Posterior cingulate gyrus (tissue), 11 donors: Measurements from ENCODE around the gene ZNF277.
"Not testable (repeated sequence)": the region's sequence is repeated elsewhere in the genome, so short reads cannot be mapped to it uniquely, and the experiment has no call there.

ENCODE experiments used
- DNase-seq, 10 donors: peaks; one replicate each; pipeline versions ENCODE4 v3.0.0 to v3.0.0-alpha.2; 2020 to 2021; ENCODE audit warnings: mixed read lengths in 3 of 10
- intact Hi-C: fragments of 100-400 bp; cut with DNase I; formaldehyde crosslinking; loops from one replicate; pipeline ENCODE4 v1.15.1; 2023

The ZNF277 gene

DNA sequence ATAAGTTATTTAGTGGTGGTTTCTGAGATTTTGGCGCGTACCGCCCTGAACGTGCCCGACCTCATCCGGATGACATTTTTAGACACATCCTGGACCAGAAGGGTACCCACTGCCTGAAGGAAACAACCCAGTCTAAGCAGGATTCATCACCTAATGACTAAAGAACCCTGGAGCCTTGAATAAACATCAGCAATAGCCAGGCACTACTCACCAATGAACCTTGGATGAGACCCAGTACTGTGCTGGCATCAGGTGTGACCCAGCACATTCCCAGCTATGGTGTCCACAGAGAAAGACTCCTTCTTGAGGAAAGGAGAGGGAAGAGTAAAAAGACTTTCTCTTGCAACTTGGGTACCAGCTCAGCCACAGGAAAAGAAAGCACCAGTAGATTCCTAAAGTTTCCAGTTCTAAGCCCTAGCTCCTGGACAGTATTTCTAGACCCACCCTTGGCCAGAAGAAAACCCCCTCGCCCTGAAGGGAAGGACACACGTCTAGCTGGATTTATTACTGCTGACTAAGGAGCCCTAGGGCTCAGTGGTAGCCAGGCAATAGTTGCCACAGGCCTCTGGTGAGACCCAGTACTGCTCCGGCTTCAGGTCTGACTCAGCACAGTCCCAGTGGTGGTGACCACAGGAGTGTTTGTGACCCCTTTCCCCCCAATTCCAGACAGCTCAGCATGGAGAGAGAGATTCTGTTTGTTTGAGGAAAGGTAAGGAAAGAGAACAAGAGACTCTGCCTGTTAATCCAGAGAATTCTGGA is 32.5 kb downstream of the ZNF277 start:
- intact Hi-C loops, result no loop called here
- DNase-seq, result no peak

DNA sequence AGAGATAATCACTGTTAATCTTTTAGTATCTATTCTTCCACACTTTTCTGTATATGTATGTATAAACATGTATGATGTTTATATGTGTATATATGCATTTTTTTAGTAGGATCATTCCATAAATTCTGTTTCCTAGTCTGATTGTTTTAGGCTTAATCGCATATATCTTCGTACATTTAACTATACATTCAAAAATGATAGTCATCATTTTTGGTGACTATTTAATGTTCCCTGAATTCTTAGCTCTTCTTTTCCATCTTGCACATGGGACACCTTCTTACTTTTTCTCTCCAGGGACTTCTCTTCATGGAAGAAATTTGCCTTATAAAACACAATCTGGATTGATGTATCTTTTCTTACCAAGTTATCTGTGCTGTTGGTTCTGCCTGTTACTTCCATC is 42.1 kb downstream of the ZNF277 start:
- DNase-seq, result no peak
- intact Hi-C loops, result no loop called here

DNA sequence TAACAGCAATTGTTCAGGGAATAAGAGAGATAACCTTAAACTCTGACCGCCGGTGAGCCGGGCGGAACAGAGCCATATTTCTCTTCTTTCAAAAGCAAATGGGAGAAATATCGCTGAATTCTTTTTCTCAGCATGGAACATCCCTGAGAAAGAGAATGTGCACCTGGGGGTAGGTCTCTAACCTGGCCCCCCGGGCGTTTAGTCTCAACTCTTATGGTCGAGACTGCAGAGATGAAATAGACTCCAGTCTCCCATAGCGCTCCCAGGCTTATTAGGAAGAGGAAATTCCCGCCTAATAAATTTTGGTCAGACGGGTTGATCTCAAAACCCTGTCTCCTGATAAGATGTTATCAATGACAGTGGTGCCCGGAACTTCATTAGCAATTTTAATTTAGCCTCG is 43.5 kb downstream of the ZNF277 start:
- DNase-seq, intact Hi-C loops: not testable (repeated sequence)

DNA sequence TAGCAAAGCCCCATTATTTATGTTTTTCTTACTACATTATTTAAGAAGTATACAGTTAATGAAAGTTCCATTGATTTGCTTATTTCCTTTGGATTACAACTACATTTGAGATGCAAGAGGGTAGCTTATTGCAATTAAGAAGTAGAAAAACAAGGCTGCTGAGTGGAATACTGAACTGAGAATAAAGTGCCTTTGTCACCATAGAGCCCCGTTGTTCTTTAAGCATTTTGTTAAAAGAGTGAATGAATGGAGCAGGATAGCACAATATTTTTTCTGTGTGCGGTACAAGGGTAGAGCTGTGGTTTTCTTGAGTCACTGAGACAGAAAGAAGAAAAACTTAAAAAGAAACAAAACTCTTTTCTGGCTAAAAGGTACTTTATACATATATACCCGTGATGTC is 45.6 kb downstream of the ZNF277 start:
- intact Hi-C loops, result no loop called here
- DNase-seq, result no peak

DNA sequence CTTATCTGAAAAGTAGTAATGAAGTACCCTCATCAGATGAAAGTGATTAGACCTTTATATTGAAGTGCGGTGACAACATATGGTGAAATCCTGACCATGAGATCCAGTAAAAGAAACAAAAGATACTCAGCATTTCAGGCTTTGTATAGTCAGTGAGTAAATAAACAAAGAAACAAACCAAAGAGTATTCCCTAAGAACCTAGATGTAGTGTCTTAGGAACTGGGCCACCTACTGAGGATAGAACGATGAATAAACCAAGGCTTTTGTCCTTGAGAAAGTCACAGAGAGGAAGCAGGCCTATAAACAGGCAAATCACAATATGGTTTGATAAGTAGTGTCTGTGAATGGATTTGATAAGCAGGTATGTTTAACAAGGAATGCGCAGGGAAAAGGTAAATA is 46.2 kb downstream of the ZNF277 start:
- intact Hi-C loops, result no loop called here

DNA sequence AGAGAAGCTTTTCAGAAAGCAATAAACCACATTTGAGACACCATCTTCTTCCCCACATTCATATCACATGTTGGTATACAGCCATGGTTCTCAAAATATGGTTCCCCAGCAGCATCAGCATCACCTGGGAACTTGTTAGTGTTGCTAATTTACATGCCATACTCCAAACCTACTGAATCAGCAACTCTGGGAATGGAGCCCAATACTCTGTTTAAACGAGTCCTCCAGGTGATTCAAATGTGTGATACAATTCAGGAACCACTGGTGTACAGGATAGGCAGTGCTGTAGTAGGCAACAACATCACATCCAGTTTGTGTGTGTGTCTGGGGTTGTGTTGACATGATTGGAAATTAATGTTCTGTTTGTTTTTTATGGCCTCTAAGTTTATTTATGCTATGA is 47.7 kb downstream of the ZNF277 start:
- intact Hi-C loops, result no loop called here
- DNase-seq, result no peak

More for the DNA sequence above, 46.2 kb downstream of the ZNF277 start:
- DNase-seq, result no peak

DNA sequence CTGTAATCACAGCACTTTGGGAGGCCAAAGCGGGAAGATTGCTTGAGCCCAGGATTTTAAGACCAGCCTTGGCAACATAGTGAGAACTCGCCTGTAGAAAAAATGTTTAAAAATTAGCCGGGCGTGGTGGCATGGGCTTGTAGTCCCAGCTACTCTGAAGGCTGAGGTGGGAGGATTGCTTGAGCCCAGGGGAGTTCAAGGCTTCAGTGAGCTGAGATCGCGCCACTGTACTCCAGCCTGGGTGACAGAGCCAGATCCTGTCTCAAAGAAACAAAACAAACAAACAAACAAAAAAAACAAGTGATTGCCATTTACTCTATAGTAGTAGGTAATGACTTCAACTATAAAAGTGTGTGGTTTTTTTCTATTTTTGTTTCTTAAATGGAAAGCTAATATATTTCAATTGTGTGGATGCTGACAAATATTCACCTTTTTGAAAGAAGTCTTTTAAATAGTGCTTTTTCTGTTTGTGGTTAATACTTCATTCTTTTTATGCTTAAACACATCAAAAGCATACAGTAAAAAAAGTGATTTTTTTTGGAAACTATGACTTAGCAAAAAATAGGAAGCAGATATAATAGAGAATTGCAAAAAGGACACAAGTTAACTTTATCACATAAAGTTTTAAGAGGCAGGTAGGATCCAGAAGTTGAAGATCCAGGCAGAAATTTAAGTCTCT is 48.4 kb downstream of the ZNF277 start:
- no peak for DNase-seq
- intact Hi-C loops, result no loop called here

DNA sequence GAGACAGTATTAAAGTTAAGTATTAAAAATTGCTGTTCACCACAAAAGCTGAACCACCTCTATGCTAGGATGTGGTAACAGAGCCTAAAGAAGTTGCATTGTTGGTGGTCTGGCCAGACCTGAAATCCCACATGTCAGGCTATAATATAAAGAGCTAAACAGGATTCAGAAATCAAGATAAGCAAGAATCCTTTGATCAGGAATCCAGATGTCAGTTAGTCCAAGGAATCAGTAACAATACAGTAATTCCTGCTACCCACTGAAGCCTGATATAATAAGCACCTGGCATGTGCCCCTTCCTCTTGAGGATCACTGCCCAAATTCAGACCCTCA is 48.9 kb downstream of the ZNF277 start:
- intact Hi-C loops, result no loop called here
- no peak for DNase-seq

DNA sequence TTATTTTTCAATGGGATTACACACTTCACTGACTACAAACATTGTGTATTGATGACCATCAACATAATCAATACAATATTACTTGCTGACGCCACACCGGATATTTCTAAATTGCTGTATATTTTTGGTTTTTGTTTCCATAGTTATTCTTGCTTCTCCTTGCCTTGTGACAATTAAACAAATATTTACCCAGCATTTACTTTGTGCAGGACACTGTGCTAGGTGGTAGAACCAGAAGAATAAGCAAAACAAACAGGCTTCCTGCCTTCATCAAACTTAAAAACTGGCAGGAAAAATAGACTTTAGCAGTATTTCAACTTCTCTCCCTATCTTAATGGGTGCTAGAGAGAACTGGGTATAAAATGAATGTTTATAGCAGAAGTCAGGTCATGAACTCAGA is 50.6 kb downstream of the ZNF277 start:
- DNase-seq, result no peak
- intact Hi-C loops, result no loop called here

DNA sequence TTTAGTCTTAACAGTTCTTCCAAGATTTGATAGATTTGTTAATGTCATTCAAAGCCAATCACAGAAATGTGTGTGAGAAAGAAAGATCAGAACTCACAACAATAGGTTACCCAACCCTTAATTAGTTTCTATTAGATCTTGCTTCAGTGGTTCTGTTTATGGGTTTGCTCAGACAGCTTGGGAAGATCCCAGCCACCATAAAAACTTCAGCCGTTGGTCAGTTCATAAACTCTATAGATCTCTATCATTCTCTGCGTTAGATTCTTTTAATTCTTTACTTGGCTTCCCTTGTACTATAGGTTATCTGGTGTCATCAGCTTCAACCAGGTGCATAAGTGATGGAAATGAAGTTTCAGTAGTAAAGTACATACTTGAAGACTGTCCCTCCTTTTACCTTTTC is 54.4 kb downstream of the ZNF277 start:
- no peak for DNase-seq
- intact Hi-C loops, result no loop called here

DNA sequence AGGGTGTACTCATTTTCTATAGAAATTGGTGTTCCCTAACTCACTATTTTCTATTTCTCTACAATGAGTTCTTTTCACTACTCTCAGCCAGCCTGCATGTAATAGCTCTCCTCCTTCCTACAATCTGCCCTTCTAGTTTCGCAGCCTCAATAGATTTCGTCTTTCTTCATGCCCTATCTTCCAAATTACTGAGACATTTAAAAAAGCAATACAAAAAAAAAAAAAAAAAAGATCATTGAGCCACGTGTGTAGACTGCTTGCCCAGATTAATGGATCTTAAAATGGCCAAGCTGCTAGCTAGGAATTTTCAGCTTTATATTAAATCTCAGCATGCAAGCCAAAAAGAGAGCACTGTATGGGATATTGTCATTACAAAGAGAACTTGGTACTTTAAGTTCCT is 55.5 kb downstream of the ZNF277 start:
- intact Hi-C loops, result no loop called here

DNA sequence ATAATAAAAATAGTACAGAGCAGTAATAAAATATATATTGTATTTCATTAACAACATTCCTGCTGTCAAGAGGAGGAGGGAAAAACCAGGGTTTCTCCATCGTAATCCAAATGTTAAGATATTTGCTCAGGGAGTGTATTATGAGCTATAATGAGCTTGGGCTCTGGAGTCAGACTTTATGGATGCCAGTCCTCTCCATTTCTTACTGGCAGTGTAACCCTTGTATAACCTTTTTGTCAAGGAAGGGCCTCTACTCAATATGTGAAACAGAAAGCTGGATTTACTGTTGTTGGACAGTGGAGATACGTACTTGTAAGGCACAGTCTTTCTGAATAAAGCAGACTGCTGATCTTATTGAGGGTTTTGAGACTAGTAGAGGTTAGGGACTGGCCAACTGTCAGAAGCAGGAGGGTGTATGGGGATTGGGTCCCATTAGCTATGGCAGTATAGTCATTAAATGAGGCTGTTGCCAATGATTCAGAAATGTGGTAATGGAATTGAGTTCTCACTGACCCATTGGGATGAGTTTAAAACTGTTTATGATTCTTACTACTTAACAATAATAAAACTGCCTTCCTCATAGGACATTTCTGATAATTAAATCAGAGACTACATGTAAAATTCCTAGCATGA is 56.5 kb downstream of the ZNF277 start:
- DNase-seq, result no peak
- intact Hi-C loops, result no loop called here

More for the DNA sequence above, 55.5 kb downstream of the ZNF277 start:
- DNase-seq, result no peak

DNA sequence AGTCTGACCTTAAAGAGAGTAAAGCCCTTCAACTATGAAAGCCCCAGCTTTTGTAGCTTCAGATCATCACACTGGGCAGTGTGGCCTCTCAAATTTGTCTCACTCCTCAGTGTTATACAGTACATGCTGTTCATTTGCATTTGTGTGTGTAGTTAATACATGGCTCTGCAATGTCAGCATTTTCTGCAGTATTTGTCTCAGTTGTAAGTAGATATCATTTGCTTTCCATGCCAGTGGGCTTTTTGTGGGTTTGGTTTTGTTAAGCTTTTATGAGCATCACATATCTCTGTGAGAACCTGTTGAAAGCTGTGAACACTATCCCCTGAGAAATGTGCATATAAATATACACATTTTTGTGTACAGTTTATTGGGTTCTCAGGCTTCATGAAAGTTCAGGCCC is 57.0 kb downstream of the ZNF277 start:
- DNase-seq, result no peak
- intact Hi-C loops, result no loop called here

DNA sequence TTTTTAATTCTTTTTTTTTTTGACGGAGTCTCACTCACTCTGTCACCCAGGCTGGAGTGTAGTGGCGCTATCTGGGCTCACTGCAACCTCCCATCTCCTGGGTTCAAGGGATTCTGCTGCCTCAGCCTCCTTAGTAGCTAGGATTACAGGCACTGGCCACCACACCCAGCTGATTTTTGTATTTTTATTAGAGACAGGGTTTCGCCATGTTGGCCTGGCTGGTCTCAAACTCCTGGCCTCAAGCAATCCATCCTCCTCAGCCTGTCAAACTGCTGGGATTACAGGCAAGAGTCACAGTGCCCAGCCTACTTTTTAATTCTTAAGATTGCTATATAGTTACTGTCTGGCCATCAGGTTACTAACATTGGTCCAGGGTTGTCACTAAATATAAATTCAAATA is 59.6 kb downstream of the ZNF277 start:
- intact Hi-C loops, result no loop called here
- no peak for DNase-seq

DNA sequence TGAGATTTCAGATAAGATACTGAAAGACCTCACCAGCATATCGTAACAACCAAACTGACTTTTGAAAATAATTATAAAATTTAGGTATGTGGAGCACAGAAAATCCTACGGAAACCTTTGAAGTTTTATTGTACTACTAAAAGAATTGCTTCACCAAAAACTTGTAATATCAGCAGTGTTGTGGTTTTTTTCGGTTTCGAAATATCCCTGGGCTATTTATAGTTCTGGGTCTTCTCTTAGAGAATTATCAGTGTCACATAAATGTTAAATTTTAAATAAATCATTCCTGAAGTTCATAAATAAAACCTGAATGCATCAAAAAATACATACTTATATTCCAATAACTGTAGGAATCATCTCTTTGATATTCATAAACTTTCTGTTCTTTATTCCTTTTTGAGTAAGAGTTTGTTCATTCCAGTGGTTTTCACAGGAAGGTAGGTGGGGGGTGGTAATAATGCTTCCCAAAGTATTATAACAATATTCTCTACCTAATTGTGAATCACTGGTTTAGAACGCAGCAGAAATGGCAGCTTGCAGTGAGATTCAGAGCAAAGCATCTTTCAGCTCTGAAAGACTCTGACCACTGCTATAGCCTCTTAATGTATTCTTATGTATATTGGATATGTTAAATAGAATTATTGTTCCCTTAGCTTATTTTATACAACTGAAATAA is 60.2 kb downstream of the ZNF277 start:
- DNase-seq, result no peak
- intact Hi-C loops, result no loop called here

DNA sequence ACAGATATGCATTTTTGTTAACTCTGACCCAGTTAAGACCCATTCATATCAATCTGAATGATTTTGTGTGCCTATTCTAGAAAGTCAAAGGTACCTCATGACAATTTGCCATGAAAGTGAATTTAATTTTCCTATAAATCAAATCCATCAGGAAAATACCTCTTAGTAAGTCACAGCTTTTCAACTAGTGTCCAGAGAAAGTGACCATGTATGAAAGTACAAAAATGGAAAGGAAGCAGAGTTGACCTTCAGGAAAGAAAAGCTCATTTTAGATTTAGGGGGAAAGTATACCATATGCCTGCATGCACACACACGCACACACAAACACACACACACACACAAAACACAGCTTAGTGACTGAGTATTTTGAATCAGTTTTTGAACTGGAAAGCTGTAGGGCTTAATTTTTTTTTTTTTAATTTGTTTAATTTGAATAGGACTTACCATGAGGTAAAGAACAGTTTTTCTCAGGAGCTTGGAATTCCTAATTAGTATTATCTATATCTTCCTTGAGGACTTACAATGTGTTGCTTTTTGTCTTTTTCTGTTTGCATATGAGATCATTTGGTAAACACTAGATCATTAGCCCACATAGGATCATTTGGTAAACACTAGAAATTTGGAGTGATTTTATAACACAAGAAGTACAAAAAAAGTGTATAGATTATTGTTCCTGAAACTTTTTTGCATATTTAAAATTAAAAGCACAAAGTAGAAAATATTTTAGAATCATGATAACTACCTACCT is 61.6 kb downstream of the ZNF277 start:
- intact Hi-C loops, result no loop called here
- DNase-seq, result no peak

DNA sequence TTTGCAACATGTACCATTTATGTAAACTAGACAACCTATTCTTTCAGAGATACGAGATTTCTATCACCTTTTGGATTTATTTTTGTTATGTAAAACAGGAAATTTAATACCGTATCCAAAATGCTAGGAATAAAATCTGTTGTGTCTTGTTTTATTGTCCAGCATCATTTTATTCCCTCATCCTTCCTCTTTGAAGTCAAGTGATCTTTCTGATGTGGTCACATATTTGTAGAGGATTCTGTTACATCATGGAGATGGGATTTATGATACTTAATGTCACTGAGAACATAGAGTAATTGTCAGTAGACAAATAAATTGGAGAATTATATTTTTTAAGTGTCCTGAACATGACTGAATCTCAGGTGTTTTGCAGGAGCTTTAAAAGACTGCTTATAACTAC is 64.7 kb downstream of the ZNF277 start:
- no peak for DNase-seq
- intact Hi-C loops, result no loop called here

DNA sequence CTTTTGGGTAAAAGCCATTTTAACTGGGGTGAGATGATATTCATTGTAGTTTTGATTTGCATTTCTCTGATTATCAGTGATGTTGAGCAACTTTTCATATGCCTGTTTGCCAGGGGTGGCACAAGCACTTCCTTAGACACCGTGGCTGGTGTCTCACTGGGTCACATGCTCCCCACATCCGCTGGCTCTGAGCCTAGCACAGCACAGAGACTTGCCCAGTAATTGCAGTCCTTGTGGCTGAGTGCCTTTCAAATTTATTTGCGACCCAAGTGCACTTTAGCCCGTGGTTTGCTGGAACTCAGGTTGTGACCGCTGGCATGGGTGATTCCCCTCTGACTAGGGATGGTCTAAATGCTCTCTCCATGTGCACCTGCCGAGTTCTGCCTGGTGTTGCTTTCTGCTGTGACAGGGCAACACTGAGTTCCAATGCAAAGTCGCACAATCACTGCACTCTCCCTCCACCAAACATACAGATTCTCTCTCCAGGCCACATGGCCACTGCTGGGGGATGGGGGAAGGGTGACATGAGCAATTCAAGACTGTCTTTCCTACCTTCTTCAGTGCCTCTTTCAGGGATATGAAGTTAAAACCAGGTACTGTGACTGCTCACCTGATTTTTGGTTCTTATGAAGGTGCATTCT is 66.5 kb downstream of the ZNF277 start:
- DNase-seq, result no peak
- intact Hi-C loops, result no loop called here

DNA sequence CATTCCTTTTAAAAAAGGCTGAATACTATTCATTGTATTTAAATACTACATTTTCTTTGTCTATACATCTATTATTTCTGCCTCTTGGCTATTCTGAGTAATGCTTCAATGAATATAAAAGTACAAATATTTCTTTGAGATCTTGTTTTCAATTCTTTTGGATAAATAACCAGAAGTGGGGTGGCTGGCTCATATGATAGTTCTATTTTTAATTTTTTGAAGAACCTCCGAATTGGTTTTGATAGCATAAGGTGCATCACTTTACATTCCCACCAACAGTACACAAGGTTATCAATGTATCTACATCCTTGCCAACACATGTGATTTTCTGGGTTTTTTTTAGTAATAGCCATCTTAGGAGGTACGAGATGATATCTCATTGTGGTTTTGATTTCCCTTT is 72.5 kb downstream of the ZNF277 start:
- intact Hi-C loops, result no loop called here
- DNase-seq, result no peak

DNA sequence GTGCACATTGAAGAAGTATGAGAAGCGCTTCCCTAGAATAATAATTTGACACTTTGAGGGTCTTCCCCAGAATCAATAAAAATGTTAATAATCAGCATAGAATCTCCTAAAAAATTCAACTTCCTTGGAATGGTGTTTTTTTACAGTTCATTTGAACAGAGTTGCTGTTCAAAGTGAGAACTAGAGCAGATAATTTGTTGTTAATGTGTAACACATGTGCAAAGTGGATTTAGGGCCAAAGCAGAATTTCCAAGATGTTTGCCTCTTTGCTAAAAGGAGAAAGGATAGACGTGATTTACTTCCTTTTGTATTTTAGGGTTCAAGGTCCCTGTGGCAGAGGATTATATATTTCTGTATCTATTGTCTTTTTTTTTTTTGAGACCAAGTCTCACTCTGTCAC is 73.8 kb downstream of the ZNF277 start:
- no peak for DNase-seq
- intact Hi-C loops, result no loop called here
